GM12865 (cell line): ENCODE measurements around the gene FOXO6.

Experiments
- DNase-seq: peaks from one replicate; pipeline ENCODE4 v3.0.0; 2010; ENCODE audit warnings: low read depth
- H3K4me3 ChIP-seq: 2 replicates; pipeline ENCODE4 v1.5.1; 2011; ENCODE audit warnings: mild to moderate bottlenecking, low read depth, low read length, control low read depth
- TF ChIP-seq, protein P1 (sequence below): IDR thresholded peaks from 2 replicates; pipeline ENCODE4 v1.5.1; 2011; ENCODE audit warnings: low read length, control low read depth, low read depth, inconsistent platforms; ENCODE audit not compliant: insufficient read depth; ENCODE audit errors: missing control alignments

The FOXO6 gene

DNA sequence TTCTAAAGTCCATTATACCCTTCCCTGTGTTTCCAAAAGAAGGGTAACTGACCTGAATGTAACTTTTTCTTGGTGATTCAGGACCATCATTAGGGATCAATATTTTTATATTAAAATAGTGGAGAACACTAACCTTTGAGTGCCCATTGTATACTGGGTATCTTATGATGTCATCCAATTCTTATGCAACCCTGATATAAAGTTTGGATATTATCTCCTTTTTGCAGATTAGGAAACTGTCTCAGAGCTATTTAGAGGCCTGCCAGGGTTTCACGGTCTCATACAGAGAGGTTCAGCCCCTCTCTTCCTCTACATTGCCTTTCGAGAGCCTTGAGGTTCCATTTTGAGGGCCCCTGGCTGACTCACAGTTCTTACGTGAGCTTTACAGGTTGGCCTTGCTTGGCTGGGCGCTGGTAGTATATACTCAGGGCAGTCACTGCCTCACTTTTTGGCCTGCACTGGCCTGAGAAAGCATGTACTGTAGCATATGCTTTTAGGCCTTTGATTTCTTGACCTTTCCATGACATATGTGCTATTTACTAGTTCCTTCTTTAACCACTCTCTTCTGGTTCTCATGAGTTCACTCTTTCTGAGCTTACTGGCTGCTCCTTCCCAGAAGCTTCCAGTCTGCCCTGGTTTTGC is 15.7 kb upstream of the FOXO6 start:
- H3K4me3 ChIP-seq: no peak overlapping the region
- peak; percentile 41 for DNase-seq
- TF ChIP-seq, protein P1, sequence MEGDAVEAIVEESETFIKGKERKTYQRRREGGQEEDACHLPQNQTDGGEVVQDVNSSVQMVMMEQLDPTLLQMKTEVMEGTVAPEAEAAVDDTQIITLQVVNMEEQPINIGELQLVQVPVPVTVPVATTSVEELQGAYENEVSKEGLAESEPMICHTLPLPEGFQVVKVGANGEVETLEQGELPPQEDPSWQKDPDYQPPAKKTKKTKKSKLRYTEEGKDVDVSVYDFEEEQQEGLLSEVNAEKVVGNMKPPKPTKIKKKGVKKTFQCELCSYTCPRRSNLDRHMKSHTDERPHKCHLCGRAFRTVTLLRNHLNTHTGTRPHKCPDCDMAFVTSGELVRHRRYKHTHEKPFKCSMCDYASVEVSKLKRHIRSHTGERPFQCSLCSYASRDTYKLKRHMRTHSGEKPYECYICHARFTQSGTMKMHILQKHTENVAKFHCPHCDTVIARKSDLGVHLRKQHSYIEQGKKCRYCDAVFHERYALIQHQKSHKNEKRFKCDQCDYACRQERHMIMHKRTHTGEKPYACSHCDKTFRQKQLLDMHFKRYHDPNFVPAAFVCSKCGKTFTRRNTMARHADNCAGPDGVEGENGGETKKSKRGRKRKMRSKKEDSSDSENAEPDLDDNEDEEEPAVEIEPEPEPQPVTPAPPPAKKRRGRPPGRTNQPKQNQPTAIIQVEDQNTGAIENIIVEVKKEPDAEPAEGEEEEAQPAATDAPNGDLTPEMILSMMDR: no peak

DNA sequence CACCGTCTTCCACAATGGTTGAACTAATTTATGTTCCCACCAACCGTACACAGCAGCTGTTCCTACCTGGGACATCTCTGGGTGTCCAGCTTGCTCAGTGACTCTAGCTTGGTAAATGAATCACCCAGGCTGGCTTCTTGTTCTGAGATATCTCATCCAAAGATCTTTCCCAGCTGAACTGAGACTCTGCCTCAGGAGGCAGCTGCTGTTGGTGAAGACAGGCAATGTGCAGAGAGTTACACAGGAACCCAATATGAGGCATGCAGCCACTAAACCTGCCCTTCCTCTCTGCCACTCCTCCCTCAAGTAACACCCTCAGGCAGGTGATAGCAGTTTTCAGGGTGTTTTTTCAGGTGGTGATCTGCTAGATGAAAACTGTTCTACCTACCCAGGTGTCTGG is 14.0 kb upstream of the FOXO6 start:
- H3K4me3 ChIP-seq: no peak overlapping the region
- DNase-seq: no peak
- TF ChIP-seq, protein P1: no peak

DNA sequence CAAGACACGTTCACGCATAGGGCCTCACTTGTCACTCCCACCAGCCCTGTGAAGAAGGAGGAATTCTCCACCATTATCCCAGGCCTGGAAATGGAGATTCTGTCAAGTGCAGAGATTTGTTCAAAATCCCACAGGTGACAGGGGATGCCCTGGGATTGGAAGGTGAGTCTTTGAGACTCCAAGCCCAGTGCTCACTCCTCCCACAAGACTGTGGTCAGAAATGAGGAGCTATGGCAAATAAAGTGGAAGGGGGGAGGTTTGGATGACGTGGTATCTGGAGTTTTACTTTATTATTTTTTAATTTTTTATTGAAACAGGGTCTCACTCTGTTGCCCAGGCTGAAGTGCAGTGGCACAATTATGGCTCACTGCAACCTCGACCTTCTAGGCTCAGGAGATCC is 12.8 kb upstream of the FOXO6 start:
- H3K4me3 ChIP-seq: no peak overlapping the region
- no peak for DNase-seq
- TF ChIP-seq, protein P1: no peak

DNA sequence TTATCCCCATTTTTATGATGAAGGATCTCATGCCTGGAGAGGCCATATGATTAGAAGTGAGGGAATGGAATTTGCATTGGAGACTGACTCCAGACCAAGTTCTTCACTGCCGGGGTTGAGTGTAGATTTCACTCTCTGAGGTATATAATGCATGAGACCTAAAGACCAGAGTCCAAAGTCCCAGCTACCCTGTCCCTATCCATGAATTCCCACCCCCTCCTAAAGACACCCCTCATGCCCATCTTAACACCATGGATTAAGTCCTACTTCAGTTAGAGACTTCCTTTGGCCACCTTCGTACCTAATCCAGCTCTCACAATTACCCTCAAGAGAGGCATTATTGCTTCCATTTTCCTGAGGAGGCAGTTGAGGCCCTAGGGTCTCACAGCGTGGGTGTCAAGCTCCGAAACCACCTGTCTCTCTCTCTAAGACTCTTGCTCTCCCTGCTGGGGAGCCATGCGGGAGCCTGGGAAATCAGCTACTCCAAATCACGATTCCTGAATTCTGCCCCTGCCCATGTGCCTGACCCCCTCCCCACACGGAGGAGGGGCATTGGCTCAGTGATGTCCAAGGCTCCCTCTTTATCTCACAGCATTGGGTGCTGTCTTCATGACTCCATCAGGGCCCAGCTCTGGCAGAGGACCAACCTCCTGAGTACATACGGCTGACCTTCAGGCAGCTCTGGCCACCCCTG is 11.7 kb upstream of the FOXO6 start:
- TF ChIP-seq, protein P1: no peak
- DNase-seq: no peak
- H3K4me3 ChIP-seq: no peak overlapping the region

DNA sequence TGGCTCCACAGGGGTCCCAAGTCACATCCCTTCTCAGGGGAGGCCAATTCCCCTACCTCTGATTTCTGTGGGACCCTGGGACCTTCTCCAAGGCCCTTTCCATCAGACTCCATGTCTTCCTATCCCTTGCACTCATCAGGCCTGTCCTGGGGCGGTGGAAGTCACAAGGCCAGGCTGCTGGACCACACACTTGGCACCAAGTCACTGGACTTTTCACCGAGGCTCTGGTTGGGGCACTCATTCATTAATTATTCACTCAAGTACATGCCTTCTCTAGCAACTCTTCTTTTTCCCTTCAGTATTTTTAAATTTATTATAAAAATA is 11.2 kb upstream of the FOXO6 start:
- TF ChIP-seq, protein P1: no peak
- DNase-seq: no peak

DNA sequence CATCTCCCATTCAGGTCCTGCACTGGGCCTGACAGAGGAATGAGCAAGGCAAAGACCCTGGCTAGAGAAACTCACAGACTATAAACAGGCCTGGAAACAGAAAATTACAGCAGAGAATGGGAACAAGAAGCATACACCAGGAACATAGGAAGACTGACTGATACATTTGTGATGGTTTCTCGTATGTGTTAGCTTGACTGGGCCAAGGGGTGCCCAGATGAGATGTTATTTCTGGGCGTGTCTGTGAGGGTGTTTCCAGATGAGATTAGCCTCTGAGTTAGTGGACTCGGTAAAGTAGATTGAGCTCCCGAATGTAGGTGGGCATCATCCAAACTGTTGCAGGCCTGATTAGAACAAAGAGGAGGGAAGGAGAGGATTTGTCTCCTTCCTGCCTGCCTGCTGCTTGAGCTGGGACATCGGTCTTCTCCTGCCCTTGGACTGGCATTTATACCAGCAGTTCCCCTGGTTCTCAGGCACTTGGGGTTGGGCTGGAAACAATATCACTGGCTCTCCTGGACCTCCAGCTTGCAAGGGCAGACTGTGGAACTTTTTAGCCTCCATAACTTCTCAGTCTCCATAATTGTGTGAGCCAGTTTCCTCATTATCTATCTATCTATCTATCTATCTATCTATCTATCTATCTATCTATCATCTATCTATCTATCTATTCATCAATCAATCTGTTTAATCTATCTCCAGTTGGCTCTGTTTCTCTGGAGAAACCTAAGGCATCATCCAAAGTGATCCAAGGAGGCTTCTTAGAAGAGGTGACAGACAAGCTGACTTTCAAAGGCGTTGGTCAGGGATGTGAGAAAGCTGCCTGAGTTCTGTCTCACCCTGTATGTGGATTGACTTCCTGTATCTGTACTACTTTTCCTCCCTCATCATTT is 9.7 kb upstream of the FOXO6 start:
- TF ChIP-seq, protein P1: no peak
- DNase-seq: no peak
- H3K4me3 ChIP-seq: no peak overlapping the region

More for the DNA sequence above, 11.2 kb upstream of the FOXO6 start:
- H3K4me3 ChIP-seq: no peak overlapping the region
